Activated naive CD8-positive, alpha-beta T cell treated with anti-CD3 and anti-CD28 coated beads, Interleukin-2, amount 50 U/mL, for 24 hours (primary cell): Measurements from ENCODE around the gene NUBPL.

Experiments used
- ATAC-seq: fragments of 150-1000 bp; cut with Tn5 transposase; one replicate; pipeline ENCODE4 v1.10.0; 2021
- DNase-seq: peaks from one replicate; pipeline ENCODE4 v3.0.0; 2021
- H3K27ac Mint-ChIP-seq: one replicate; pipeline ENCODE4 v1.8.0; 2021; ENCODE audit warnings: mild to moderate bottlenecking, mixed read lengths
- H3K27me3 Mint-ChIP-seq: one replicate; pipeline ENCODE4 v1.8.0; 2021; ENCODE audit warnings: mixed read lengths
- H3K36me3 Mint-ChIP-seq: one replicate; pipeline ENCODE4 v1.8.0; 2021; ENCODE audit warnings: low read depth, mixed read lengths
- H3K4me1 Mint-ChIP-seq: one replicate; pipeline ENCODE4 v1.8.0; 2021; ENCODE audit warnings: mixed read lengths
- H3K4me3 Mint-ChIP-seq: one replicate; pipeline ENCODE4 v1.8.0; 2021; ENCODE audit warnings: mild to moderate bottlenecking, moderate library complexity, mixed read lengths
- H3K9me3 Mint-ChIP-seq: one replicate; pipeline ENCODE4 v1.8.0; 2021; ENCODE audit warnings: mixed read lengths

Gene NUBPL, protein sequence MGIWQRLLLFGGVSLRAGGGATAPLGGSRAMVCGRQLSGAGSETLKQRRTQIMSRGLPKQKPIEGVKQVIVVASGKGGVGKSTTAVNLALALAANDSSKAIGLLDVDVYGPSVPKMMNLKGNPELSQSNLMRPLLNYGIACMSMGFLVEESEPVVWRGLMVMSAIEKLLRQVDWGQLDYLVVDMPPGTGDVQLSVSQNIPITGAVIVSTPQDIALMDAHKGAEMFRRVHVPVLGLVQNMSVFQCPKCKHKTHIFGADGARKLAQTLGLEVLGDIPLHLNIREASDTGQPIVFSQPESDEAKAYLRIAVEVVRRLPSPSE

DNA sequence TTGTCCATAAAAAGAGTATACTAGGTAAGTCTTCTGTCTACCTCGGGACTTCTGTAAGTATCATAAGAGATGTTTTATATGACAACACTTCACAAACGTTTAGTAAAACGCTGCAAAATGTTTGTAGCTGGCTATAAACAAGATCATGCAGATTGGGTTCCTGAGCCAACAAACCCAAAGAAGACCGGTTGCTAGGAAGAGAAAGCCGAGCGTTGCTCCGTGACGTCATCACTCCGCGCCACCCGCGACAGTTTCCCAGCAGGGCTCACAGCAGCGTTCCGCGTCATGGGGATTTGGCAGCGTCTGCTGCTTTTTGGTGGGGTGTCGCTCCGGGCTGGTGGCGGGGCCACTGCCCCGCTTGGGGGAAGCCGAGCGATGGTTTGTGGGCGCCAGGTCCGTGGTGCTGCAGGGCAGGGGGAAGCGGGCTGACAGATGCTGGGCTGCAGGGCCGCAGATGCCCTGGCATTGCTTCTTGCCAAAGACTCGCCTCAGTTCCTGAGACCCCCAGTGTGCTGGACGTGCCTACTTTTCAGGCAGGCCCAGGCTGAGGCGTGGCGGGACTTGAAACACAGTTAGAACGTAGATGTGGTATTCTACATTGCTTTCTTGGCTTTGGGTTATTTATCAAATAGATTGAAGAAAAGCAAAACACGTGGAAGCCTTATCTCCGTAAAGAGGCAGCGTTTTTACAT is at the start of gene NUBPL:
NUBPL (plus strand) TSS at position 250 of the 692 bp plus-strand sequence; CDS start at position 286, 36 bp downstream.
- H3K36me3 Mint-ChIP-seq = peaks cover 4% of the 10 kb centered on the region
- H3K4me1 Mint-ChIP-seq = peaks cover 31% of the 10 kb centered on the region
- peak; percentile 97 for DNase-seq
- H3K9me3 Mint-ChIP-seq = no peaks in the 10 kb centered on the region
- H3K27me3 Mint-ChIP-seq = peaks cover 10% of the 10 kb centered on the region
- peak; percentile 97 for ATAC-seq
- peak within 1 kb of the TSS; percentile 97 for H3K27ac Mint-ChIP-seq
- H3K4me3 Mint-ChIP-seq = peak within 1 kb of the TSS; percentile 91

DNA sequence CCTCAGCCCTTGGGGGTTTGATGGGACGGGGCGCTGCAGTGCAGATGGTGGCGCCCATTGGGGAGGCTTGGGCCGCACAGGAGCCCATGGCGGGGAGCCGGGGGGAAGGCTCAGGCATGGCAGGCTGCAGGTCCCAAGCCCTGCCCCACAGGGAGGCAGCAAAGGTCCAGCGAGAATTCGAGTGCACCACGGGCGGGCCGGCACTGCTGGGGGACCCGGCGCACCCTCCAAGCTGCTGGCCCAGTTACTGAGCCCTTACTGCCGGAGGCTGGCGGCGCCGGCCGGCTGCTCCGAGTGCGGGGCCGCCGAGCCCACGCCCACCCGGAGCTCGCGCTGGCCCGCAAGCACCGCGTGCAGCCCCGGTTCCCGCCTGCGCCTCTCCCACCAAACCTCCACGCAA is 34.1 kb upstream of the NUBPL start:
- no peak overlapping the region for H3K4me3 Mint-ChIP-seq
- H3K4me1 Mint-ChIP-seq = no peaks in the 10 kb centered on the region
- DNase-seq (no peak), ATAC-seq (no peak)
- peaks cover 10% of the 10 kb centered on the region for H3K27me3 Mint-ChIP-seq
- H3K9me3 Mint-ChIP-seq = no peaks in the 10 kb centered on the region
- H3K36me3 Mint-ChIP-seq = no peaks in the 10 kb centered on the region
- H3K27ac Mint-ChIP-seq = no peak overlapping the region

DNA sequence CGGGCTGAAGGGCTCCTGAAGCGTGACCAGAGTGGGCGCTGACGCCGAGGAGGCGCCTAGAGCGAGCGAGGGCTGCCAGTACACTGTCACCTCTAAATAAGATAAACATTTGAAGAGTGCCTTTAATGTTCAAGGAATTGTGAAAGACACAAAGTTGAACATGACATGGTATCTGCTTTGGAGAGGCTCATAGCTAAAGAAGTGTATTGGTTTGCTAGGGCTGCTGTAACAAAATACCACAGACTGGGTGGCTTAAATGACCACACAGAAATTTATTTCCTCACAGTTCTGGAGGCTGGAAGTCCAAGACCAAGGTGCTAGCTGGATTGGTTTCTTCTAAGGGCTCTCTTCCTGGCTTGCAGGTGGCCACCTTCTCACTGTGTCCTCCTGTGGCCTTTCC is 33.7 kb upstream of the NUBPL start:
- Mint-ChIP-seq H3K4me3 (no peak overlapping the region), H3K4me1 (no peaks in the 10 kb centered on the region), H3K27me3 (peaks cover 5% of the 10 kb centered on the region), H3K9me3 (no peaks in the 10 kb centered on the region), H3K36me3 (no peaks in the 10 kb centered on the region), H3K27ac (no peak overlapping the region)
- ATAC-seq (no peak), DNase-seq (no peak)

DNA sequence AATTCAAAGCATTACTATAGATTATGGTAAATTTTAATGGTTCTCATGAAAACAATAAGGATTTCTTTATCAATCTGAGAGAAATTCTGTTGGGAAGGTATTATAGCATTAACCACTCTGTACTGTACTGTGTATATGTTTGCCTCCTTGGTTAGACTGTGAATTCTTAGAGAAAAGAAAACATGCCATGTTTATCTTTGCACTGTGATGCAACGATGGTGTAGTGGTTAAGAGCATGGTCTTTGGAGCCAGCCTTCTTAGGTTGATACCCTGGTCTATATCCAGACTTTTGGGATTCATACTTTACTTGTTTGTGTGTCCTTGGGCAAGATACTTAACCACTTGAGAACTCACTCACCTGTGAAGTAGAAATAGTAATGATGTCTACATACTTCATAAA is 32.2 kb upstream of the NUBPL start:
- H3K36me3 Mint-ChIP-seq = no peaks in the 10 kb centered on the region
- H3K27ac Mint-ChIP-seq = no peak overlapping the region
- H3K4me1 Mint-ChIP-seq = no peaks in the 10 kb centered on the region
- no peaks in the 10 kb centered on the region for H3K9me3 Mint-ChIP-seq
- H3K4me3 Mint-ChIP-seq = no peak overlapping the region
- ATAC-seq = no peak
- no peak for DNase-seq
- H3K27me3 Mint-ChIP-seq = no peaks in the 10 kb centered on the region

DNA sequence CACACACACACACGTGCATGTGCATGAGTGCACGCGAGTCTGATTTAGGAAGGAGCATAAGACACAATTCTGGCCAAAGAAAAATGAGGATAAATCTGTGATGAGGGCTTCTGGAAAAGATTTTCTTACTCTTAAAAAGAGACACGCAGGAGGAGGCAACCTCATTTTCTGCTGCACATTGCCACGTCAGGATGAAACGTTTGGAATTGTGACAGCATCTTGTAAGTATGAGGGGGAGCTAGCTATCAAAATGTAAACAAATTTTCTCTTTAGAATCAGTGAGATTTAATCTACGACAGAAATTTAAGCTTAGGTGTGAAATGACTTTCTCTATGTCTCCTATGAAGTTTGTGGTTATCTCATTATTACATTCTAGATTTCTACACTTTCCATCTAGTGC is 31.1 kb upstream of the NUBPL start:
- H3K27ac Mint-ChIP-seq = no peak overlapping the region
- no peaks in the 10 kb centered on the region for H3K9me3 Mint-ChIP-seq
- H3K4me3 Mint-ChIP-seq = no peak overlapping the region
- DNase-seq = no peak
- H3K36me3 Mint-ChIP-seq = no peaks in the 10 kb centered on the region
- no peak for ATAC-seq
- H3K27me3 Mint-ChIP-seq = peaks cover 4% of the 10 kb centered on the region
- H3K4me1 Mint-ChIP-seq = no peaks in the 10 kb centered on the region

DNA sequence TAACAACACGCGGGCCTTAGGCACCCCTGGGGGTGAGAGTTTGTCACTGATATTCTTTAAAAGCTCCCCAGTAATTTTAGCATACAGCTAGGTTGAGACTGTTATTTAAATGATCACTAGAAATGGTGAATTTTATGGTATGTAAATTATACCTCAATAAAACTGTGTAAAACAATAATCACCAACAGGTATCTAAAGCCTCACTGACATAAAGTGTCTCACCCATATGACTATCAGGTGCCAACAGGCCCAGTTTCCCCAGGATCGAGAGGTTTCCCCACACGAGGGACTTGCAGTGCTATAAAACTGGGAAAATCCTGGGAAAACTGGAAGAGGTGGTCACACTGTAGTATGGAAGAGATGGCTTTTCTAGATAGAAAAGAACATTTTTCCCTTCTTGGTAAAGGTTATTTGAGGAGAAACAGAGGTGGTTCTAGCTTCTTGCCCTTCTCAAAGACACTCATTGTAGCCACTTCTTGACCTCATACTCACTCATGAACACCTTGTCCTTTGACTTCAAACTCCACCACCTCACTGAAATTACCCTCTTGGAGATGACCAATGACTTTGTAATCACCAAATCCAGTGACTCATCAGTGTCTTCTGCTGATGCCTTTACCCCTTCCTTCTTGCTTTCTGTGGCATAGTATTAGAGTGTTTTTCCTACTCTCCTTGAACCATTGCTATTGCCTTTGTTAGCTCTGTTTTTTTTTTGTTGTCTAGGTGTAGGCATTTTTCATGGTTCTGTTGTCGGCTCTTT is 24.8 kb upstream of the NUBPL start:
- H3K36me3 Mint-ChIP-seq = no peaks in the 10 kb centered on the region
- H3K4me1 Mint-ChIP-seq = no peaks in the 10 kb centered on the region
- ATAC-seq (peak; percentile 63), DNase-seq (no peak)
- no peak overlapping the region for H3K27ac Mint-ChIP-seq
- H3K9me3 Mint-ChIP-seq = no peaks in the 10 kb centered on the region
- peaks cover 14% of the 10 kb centered on the region for H3K27me3 Mint-ChIP-seq
- no peak overlapping the region for H3K4me3 Mint-ChIP-seq

DNA sequence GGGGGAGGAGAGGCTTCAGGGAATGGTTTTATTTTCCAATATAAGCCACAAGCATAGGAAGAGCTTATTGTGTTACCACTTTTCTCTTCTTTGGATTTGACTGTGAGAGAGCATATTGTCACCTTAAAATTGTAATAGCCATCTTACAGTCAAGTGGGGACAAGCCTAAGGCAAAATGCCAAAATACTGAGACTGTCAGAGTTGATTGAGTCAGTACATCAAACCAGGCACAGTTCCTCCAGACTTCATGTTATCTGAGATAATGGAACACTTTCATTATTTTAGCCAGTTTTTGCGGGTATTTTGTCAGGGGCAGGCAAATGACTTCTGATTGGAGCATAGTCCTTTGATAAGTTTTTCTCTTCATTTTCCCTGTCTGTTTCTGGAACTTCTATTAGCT is 19.5 kb upstream of the NUBPL start:
- Mint-ChIP-seq H3K9me3 (no peaks in the 10 kb centered on the region), H3K36me3 (no peaks in the 10 kb centered on the region), H3K27ac (no peak overlapping the region), H3K27me3 (peaks cover 8% of the 10 kb centered on the region), H3K4me1 (no peaks in the 10 kb centered on the region), H3K4me3 (no peak overlapping the region)
- no peak for DNase-seq
- no peak for ATAC-seq

DNA sequence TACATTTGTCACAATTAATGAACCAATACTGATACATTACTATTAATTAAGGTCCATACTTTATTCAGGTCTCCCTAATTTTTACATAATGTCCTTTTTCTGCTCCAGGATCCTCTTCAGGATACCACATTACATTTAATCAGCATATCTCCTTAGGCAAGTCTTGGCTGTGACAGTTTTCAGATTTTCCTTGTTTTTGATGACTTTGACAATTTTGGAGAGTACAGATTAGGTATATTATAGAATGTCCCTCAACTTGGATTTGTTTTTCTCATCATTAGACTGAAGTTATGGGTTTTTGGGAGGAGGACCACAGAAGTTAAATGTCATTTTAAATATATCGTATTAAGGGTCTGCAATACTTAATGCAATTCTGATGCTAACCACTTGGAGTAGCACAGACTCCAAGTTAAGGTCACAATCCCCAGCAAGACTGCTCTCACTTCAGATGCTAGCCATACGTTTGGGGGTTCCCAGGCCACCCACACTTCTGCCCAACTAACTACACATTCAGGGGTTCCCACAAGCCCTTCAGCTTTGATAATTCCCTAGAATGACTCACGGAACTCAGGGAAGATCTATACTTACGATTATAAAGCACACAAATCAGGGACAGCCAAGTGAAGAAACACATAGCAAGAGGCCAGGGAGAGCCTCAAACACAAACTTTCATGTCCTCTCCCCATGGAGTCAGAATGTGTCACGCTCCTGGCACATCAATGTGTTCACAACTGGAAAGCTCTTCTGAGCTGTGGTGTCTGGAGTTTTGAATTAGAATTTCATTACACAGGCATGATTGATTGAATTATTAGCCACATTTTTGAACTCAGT is 17.0 kb upstream of the NUBPL start:
- no peak overlapping the region for H3K27ac Mint-ChIP-seq

DNA sequence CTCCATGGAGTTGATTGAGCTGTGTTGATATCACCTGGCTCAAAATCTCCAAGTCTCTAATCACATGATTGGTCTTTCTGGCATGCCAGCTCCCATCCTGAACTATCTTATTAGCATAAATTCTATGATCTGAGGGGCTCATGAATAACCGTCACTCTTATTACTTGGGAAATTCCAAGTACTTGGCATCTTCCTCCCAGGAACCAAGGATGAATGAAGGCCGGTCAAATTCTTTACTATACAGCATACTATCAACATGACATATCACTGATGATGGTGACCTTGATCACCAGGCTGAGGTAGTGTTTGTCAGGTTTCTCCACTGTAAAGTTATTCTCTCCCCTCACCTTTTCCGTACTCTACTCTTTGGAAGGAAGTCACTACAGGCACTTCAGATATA is 16.4 kb upstream of the NUBPL start:
- ATAC-seq (no peak), DNase-seq (no peak)
- peaks cover 14% of the 10 kb centered on the region for H3K27me3 Mint-ChIP-seq
- no peaks in the 10 kb centered on the region for H3K36me3 Mint-ChIP-seq
- H3K4me3 Mint-ChIP-seq = no peak overlapping the region
- H3K27ac Mint-ChIP-seq = no peak overlapping the region
- peaks cover 3% of the 10 kb centered on the region for H3K9me3 Mint-ChIP-seq
- H3K4me1 Mint-ChIP-seq = no peaks in the 10 kb centered on the region

More for the DNA sequence above, 17.0 kb upstream of the NUBPL start:
- Mint-ChIP-seq H3K4me3 (no peak overlapping the region), H3K9me3 (peaks cover 3% of the 10 kb centered on the region), H3K4me1 (no peaks in the 10 kb centered on the region), H3K36me3 (no peaks in the 10 kb centered on the region), H3K27me3 (peaks cover 12% of the 10 kb centered on the region)
- DNase-seq = no peak
- no peak for ATAC-seq

DNA sequence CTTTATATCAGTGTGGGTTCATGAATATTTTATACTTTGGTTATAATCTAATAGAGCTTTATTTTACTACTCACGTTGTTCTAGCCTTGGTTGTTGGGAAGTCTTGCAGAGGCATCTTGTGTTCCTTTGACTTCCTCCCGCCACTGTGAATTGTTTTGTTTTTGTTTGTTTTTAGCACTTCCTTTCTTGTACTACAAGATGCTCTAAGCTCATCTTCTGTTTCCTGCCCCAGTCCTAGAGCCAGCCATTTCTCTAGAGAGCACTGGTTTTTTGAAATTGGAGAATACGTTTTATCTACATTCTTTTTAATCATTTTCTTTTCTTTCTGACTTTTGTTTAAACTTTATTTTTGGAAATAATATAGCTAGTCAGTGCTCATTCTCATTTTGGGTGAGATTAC is 15.9 kb upstream of the NUBPL start:
- Mint-ChIP-seq H3K4me1 (no peaks in the 10 kb centered on the region), H3K27me3 (peaks cover 17% of the 10 kb centered on the region), H3K4me3 (no peak overlapping the region), H3K27ac (no peak overlapping the region), H3K9me3 (peaks cover 3% of the 10 kb centered on the region), H3K36me3 (no peaks in the 10 kb centered on the region)
- ATAC-seq (no peak), DNase-seq (no peak)

DNA sequence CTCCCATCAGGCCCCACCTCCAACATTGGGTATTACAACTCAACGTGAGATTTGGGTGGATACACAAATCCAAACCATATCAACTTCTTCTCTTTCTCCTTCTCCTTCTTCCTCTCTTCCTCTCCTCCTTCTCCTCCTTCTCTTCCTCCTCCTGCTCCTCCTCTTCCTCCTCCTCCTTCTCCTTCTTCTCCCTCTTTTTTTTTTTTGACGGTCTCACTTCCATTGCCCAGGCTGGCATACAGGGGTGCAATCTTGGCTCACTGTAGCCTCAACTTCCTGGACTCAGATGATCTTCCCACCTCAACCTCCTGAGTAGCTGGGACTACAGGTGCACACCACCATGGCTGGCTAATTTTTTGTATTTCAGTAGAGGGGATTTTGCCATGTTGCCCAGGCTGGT is 11.4 kb upstream of the NUBPL start:
- ATAC-seq (no peak), DNase-seq (no peak)
- peaks cover 3% of the 10 kb centered on the region for H3K9me3 Mint-ChIP-seq
- H3K4me1 Mint-ChIP-seq = no peaks in the 10 kb centered on the region
- H3K27ac Mint-ChIP-seq = no peak overlapping the region
- peaks cover 25% of the 10 kb centered on the region for H3K27me3 Mint-ChIP-seq
- H3K36me3 Mint-ChIP-seq = no peaks in the 10 kb centered on the region
- no peak overlapping the region for H3K4me3 Mint-ChIP-seq

DNA sequence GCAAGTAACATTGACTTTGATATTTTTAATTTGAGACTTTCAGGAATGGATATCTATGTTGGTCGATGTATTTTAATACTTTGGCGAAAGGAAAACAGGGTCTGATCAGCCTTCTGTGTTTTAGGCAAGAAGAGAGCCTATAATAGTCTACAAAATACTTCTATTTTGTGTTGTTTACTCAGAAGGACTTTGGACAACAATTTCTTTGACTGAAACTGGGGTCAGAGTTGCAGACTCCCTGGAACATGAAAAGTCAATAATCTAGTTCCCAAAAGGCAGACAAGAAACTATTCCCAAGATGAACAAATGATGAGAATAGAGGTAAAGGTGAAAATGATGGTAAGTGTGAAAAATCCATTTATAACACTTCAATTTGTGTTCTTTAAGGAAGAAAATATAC is 10.6 kb upstream of the NUBPL start:
- no peak for ATAC-seq
- peaks cover 30% of the 10 kb centered on the region for H3K27me3 Mint-ChIP-seq
- H3K36me3 Mint-ChIP-seq = no peaks in the 10 kb centered on the region
- no peak overlapping the region for H3K27ac Mint-ChIP-seq
- H3K4me3 Mint-ChIP-seq = no peak overlapping the region
- H3K4me1 Mint-ChIP-seq = no peaks in the 10 kb centered on the region
- DNase-seq = no peak
- peaks cover 3% of the 10 kb centered on the region for H3K9me3 Mint-ChIP-seq

DNA sequence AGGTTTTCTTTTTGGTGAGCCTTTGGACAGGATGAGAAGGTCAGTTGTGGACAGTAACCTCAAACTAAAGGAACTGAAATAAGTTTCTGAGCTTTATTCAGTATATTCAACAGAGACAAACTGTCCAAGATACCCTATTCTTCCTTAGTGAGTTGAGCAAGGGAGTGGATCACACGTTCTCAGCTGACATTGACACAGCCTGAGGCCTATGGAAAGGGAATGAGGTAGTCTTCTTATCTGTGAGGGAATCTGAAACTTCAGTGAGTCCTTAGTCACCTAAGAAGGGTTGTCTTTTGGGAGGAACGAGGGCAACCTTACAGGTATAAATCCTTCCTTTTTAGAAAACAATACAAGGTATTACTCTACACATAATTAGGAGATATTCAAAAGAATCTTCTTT is 5.0 kb upstream of the NUBPL start:
- ATAC-seq (no peak), DNase-seq (no peak)
- peaks cover 26% of the 10 kb centered on the region for H3K27me3 Mint-ChIP-seq
- peaks cover 10% of the 10 kb centered on the region for H3K4me1 Mint-ChIP-seq
- H3K9me3 Mint-ChIP-seq = no peaks in the 10 kb centered on the region
- peaks cover 2% of the 10 kb centered on the region for H3K36me3 Mint-ChIP-seq
- H3K27ac Mint-ChIP-seq = no peak overlapping the region
- H3K4me3 Mint-ChIP-seq = no peak overlapping the region

DNA sequence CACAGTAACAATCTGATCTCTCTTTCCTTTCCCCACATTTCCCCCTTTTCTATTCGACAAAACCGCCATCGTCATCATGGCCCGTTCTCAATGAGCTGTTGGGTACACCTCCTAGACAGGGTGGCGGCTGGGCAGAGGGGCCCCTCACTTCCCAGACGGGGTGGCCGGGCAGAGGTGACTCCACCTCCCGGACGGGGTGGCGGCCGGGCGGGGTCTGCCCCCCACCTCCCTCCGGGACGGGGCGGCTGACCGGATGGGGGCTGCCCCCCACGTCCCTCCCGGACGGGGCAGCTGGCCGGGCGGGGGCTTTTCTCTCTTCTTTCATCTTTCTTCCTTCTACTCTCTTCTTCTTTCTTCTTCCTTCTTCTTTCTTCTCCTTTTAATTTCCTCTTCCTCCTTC is 1.3 kb upstream of the NUBPL start:
- H3K27me3 Mint-ChIP-seq = peaks cover 16% of the 10 kb centered on the region

More for the DNA sequence above, 1.3 kb upstream of the NUBPL start:
- DNase-seq (peak; percentile 2), ATAC-seq (no peak)
- H3K4me1 Mint-ChIP-seq = peaks cover 31% of the 10 kb centered on the region
- no peak overlapping the region for H3K27ac Mint-ChIP-seq
- H3K9me3 Mint-ChIP-seq = no peaks in the 10 kb centered on the region
- no peak overlapping the region for H3K4me3 Mint-ChIP-seq
- H3K36me3 Mint-ChIP-seq = peaks cover 4% of the 10 kb centered on the region
